ENCODE measurements around the gene ATG7.

- TF ChIP-seq YY1 (IDR thresholded peaks at IDR 0.05; ENCODE audit: insufficient read depth, insufficient read length) = no peak
- TF ChIP-seq SUZ12 (IDR thresholded peaks at IDR 0.05; ENCODE audit: extremely low read depth, insufficient read depth, insufficient read length) = no peak
- no peak for TF ChIP-seq ZNF274 (IDR thresholded peaks at IDR 0.05; ENCODE audit: low read depth, low read length)
Measured at GRCh38 chr3:11584570-11584969, 312.4 kb downstream of the ATG7 start.
